ENCODE data around the gene AGXT.

GRCh38 chr2:240927390-240927781 is 58.8 kb downstream of the AGXT start:
- TF ChIP-seq POLR2A (IDR thresholded peaks at IDR 0.05; ENCODE audit: borderline replicate concordance, extremely low read depth, insufficient read depth, insufficient read length) (no peak), REST (IDR thresholded peaks at IDR 0.05; ENCODE audit: low read depth) (no peak), CTCF (IDR thresholded peaks at IDR 0.05 in 2 of 3, conservative IDR thresholded peaks at IDR 0.05 in 1 of 3; ENCODE audit: borderline replicate concordance in 1 of 3, insufficient read depth in 1 of 3, low read depth in 2 of 3, low read length in 2 of 3) (no peak), POLR2AphosphoS5 (IDR thresholded peaks at IDR 0.05; ENCODE audit: low read depth, low read length) (no peak), SRF (IDR thresholded peaks at IDR 0.05; ENCODE audit: low read depth) (no peak)
